ENCODE data around the gene PYDC1. TPM values are rescaled to one million over a fixed set of nuclear protein-coding genes. Genes with fewer than 3 reads are reported as not detected.
A peak's percentile ranks its signal among the peaks of the same experiment; 100 is the strongest.

PYDC1 gene
- total and polyA plus RNA-seq, 2 of the 13 experiments (the other 11 are each of a cell fraction or from before 2014, with no cell fraction given) = not detected

GRCh38 chr16:31179747-31180459 lies 37.0 kb downstream of the PYDC1 start, which contains the start of gene FUS (continued):
- peak; percentile 73 for TF ChIP-seq MXD3 (CRISPR knock-in tag; IDR thresholded peaks at IDR 0.05)
- TF ChIP-seq, protein P1, sequence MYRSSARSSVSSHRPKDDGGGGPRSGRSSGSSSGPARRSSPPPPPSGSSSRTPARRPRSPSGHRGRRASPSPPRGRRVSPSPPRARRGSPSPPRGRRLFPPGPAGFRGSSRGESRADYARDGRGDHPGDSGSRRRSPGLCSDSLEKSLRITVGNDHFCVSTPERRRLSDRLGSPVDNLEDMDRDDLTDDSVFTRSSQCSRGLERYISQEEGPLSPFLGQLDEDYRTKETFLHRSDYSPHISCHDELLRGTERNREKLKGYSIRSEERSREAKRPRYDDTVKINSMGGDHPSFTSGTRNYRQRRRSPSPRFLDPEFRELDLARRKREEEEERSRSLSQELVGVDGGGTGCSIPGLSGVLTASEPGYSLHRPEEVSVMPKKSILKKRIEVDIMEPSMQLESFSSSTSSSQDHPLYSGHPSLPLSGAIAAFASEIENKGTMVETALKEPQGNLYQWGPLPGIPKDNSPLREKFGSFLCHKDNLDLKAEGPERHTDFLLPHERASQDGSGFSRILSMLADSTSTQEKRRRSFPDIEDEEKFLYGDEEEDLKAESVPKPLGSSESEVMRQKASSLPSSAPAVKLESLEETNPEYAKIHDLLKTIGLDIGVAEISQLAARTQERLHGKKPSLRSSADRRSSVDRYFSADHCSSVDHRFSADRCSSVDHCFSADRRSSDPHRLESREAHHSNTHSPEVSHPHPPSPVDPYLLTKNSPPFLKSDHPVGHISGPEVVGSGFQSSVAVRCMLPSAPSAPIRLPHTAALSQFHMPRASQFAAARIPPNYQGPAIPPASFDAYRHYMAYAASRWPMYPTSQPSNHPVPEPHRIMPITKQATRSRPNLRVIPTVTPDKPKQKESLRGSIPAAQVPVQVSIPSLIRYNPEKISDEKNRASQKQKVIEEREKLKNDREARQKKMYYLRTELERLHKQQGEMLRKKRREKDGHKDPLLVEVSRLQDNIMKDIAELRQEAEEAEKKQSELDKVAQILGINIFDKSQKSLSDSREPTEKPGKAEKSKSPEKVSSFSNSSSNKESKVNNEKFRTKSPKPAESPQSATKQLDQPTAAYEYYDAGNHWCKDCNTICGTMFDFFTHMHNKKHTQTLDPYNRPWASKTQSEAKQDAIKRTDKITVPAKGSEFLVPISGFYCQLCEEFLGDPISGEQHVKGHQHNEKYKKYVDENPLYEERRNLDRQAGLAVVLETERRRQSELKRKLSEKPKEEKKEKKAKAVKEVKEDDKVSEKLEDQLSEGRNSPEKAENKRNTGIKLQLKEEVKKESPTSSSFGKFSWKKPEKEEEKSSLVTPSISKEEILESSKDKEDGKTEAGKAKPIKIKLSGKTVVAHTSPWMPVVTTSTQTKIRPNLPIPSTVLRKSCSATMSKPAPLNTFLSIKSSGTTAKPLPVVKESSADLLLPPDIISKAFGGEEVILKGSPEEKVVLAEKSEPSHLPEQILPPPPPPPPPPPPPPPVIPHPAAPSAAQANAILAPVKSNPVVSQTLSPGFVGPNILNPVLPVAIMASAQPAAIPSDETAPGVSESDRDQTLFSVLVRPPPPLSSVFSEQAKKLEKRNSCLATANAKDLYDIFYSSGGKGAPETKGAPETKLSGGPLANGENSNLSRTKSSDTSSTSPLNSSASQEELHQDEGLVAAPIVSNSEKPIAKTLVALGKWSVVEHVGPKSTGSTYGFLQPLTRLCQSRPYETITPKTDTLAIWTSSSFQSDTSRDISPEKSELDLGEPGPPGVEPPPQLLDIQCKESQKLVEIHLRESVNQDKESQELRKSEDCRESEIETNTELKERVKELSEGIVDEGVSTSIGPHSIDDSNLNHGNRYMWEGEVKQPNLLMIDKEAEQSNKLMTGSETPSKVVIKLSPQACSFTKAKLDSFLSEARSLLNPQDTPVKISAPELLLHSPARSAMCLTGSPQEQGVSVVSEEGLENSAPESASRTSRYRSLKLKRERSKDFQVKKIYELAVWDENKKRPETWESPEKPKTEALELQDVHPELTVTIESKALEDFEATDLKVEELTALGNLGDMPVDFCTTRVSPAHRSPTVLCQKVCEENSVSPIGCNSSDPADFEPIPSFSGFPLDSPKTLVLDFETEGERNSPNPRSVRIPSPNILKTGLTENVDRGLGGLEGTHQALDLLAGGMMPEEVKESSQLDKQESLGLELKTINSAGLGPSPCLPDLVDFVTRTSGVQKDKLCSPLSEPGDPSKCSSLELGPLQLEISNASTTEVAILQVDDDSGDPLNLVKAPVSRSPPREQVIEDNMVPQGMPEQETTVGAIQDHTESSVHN (CRISPR knock-in tag; IDR thresholded peaks at IDR 0.05) = no peak
- TF ChIP-seq ZNF800 (CRISPR knock-in tag; IDR thresholded peaks at IDR 0.05) = peak; percentile 48
- TF ChIP-seq, protein P2, sequence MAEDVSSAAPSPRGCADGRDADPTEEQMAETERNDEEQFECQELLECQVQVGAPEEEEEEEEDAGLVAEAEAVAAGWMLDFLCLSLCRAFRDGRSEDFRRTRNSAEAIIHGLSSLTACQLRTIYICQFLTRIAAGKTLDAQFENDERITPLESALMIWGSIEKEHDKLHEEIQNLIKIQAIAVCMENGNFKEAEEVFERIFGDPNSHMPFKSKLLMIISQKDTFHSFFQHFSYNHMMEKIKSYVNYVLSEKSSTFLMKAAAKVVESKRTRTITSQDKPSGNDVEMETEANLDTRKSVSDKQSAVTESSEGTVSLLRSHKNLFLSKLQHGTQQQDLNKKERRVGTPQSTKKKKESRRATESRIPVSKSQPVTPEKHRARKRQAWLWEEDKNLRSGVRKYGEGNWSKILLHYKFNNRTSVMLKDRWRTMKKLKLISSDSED (CRISPR knock-in tag; IDR thresholded peaks at IDR 0.05) = peak; percentile 86; the same call in 1 of the 2 replicates
- peak; percentile 39 for TF ChIP-seq GATAD2A (CRISPR knock-in tag; IDR thresholded peaks at IDR 0.05)
- TF ChIP-seq ZFP41 (CRISPR knock-in tag; IDR thresholded peaks at IDR 0.05; ENCODE audit: borderline replicate concordance) = peak; percentile 95
- peak; percentile 7; the same call in 1 of the 2 replicates for TF ChIP-seq SRF (IDR thresholded peaks at IDR 0.05; ENCODE audit: low read depth, low read length)
- peak; percentile 56 for TF ChIP-seq MLX (CRISPR knock-in tag; IDR thresholded peaks at IDR 0.05)
- TF ChIP-seq ETS1 (CRISPR knock-in tag; IDR thresholded peaks at IDR 0.05) = 0 out of 2 replicates have a peak, but pooled peaks have one; percentile 89
- TF ChIP-seq, protein P3, sequence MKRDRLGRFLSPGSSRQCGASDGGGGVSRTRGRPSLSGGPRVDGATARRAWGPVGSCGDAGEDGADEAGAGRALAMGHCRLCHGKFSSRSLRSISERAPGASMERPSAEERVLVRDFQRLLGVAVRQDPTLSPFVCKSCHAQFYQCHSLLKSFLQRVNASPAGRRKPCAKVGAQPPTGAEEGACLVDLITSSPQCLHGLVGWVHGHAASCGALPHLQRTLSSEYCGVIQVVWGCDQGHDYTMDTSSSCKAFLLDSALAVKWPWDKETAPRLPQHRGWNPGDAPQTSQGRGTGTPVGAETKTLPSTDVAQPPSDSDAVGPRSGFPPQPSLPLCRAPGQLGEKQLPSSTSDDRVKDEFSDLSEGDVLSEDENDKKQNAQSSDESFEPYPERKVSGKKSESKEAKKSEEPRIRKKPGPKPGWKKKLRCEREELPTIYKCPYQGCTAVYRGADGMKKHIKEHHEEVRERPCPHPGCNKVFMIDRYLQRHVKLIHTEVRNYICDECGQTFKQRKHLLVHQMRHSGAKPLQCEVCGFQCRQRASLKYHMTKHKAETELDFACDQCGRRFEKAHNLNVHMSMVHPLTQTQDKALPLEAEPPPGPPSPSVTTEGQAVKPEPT (CRISPR knock-in tag; IDR thresholded peaks at IDR 0.05; ENCODE audit: low read depth) = peak; percentile 94
- TF ChIP-seq, protein P4, sequence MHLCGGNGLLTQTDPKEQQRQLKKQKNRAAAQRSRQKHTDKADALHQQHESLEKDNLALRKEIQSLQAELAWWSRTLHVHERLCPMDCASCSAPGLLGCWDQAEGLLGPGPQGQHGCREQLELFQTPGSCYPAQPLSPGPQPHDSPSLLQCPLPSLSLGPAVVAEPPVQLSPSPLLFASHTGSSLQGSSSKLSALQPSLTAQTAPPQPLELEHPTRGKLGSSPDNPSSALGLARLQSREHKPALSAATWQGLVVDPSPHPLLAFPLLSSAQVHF (CRISPR knock-in tag; IDR thresholded peaks at IDR 0.05) = peak; percentile 93

Data from HepG2 (cell line).